NCI-H510A (cell line): ENCODE data around the gene ZNF140.

Experiments
- DNase-seq: peaks from one replicate; lab custom pipeline; 2025; lab: John Stamatoyannopoulos, UW

ZNF140 gene

GRCh38 chr12:133130038-133130807 lies 49.5 kb downstream of the ZNF140 start, which contains the start of the genes ZNF10 and ZNF891:
TSS of gene ZNF10 (plus strand) at chr12:133130627. CDS start at chr12:133144493, 13,866 bp downstream.
TSS of gene ZNF891 (minus strand) at chr12:133130274. CDS start at chr12:133121918, 8,356 bp downstream.
- DNase-seq: peak; percentile 94

- DNase-seq: peak; percentile 24
These were observed 50.0 kb downstream of the ZNF140 start for GRCh38 chr12:133130808-133131128.

GRCh38 chr12:133135747-133136146 lies 55.0 kb downstream of the ZNF140 start:
- no peak for DNase-seq

GRCh38 chr12:133145981-133146380 lies 65.3 kb downstream of the ZNF140 start:
- no peak for DNase-seq

- DNase-seq: no peak
These were observed 75.5 kb downstream of the ZNF140 start for GRCh38 chr12:133156125-133156690.
